CD4-positive, alpha-beta T cell treated with Interleukin-2 at 100 ng/mL for 4 hours (primary cell): Measurements from ENCODE around the gene TMEM151A.

Experiments used
- DNase-seq: peaks from one replicate; pipeline ENCODE4 v3.0.0-alpha.2; 2020; ENCODE audit warnings: low spot score

Gene TMEM151A

GRCh38 chr11:66323684-66324083 lies 32.0 kb downstream of the TMEM151A start:
- DNase-seq, result no peak

GRCh38 chr11:66324664-66325063 lies 33.0 kb downstream of the TMEM151A start:
- no peak for DNase-seq

GRCh38 chr11:66325263-66325671 lies 33.6 kb downstream of the TMEM151A start:
- DNase-seq, result no peak

GRCh38 chr11:66326261-66327111 lies 34.8 kb downstream of the TMEM151A start:
- DNase-seq, result peak; percentile 24

GRCh38 chr11:66327171-66328030 lies 35.7 kb downstream of the TMEM151A start:
- DNase-seq, result no peak

- peak; percentile 54 for DNase-seq
Observed at GRCh38 chr11:66328031-66328301, 36.3 kb downstream of the TMEM151A start.

- DNase-seq, result peak; percentile 83
Observed at GRCh38 chr11:66328302-66329144, 36.8 kb downstream of the TMEM151A start.

- no peak for DNase-seq
Observed at GRCh38 chr11:66329165-66329673, 37.5 kb downstream of the TMEM151A start.

GRCh38 chr11:66330931-66331330 lies 39.2 kb downstream of the TMEM151A start:
- no peak for DNase-seq

- no peak for DNase-seq
Observed at GRCh38 chr11:66331542-66332370, 40.1 kb downstream of the TMEM151A start.

- no peak for DNase-seq
Observed at GRCh38 chr11:66332371-66333219, 40.9 kb downstream of the TMEM151A start.

- DNase-seq, result no peak
Observed at GRCh38 chr11:66333220-66333877, 41.7 kb downstream of the TMEM151A start.

- no peak for DNase-seq
Observed at GRCh38 chr11:66333896-66334604, 42.4 kb downstream of the TMEM151A start.

GRCh38 chr11:66334605-66335442 lies 43.1 kb downstream of the TMEM151A start:
- no peak for DNase-seq

- no peak for DNase-seq
Observed at GRCh38 chr11:66335531-66336233, 44.0 kb downstream of the TMEM151A start.

- peak; percentile 69 for DNase-seq
Observed at GRCh38 chr11:66336234-66337102, 44.8 kb downstream of the TMEM151A start, which contains the start of gene RIN1. TSS of gene RIN1 (minus strand) at chr11:66336434. CDS start at chr11:66336402, 32 bp downstream.
